ENCODE results near the gene YIPF3.
"Not testable (repeated sequence)": the region's sequence is repeated elsewhere in the genome, so short reads cannot be mapped to it uniquely, and the experiment has no call there.

Gene YIPF3

DNA sequence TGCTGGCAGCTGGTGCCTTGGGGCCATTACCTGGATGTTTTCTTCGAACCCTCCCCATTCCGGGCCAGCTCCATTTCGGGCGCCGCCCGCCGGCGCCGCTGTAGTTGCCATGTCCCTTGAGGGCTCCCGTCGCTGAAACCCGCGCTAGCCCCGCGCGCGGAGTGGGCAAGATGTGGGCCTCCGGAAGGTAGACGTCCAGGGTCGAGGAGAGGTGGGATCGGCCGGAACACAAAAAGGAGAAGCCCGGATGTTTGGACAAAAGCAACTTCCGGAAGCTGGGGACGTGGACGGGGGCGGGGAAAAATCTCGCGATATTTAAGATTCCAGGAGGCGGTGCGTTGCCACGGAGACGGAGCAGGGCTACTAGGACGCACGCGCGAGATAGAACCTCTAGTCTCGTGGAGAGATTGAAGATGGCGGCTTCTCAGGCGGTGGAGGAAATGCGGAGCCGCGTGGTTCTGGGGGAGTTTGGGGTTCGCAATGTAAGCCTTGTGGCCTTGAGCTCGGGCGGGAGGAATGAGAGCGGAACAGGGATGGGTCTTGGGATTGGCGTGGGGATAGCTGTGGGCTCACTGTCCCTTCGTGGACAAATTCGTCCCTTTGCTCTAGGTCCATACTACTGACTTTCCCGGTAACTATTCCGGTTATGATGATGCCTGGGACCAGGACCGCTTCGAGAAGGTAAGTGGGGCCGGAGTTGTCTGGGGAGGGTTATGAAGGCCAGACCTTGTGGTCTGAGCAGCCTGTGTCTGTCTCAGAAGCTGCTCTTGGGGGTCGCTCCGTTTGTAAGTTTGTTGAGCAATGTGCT lies at the start of gene YIPF3, which contains the start of gene POLR1C:
Gene YIPF3, minus strand, starts transcription at position 230 of the 808 bp plus-strand sequence. Its CDS starts 119 bp downstream, at position 111.
Gene POLR1C, plus strand, starts transcription at position 393 of the 808 bp plus-strand sequence. Its CDS starts 21 bp downstream, at position 414.
- TF ChIP-seq L3MBTL2 (conservative IDR thresholded peaks at IDR 0.05) (0 out of 2 replicates have a peak, but pooled peaks have one; percentile 32), ELF4 (IDR thresholded peaks at IDR 0.05) (peak; percentile 58; the same call in 1 of the 2 replicates)
- TF ChIP-seq, protein P1, sequence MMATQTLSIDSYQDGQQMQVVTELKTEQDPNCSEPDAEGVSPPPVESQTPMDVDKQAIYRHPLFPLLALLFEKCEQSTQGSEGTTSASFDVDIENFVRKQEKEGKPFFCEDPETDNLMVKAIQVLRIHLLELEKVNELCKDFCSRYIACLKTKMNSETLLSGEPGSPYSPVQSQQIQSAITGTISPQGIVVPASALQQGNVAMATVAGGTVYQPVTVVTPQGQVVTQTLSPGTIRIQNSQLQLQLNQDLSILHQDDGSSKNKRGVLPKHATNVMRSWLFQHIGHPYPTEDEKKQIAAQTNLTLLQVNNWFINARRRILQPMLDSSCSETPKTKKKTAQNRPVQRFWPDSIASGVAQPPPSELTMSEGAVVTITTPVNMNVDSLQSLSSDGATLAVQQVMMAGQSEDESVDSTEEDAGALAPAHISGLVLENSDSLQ (IDR thresholded peaks at IDR 0.05) = no peak
- ChIA-PET CTCF (interaction anchor here (1.2 to 1.3 kb wide), 2 partner anchors 10 to 11 kb away, joined by 3 read pairs; no protein-coding TSS in a partner anchor), POLR2A (interaction anchor here (0.9 to 2.3 kb wide), 14 partner anchors 8 to 270 kb away, joined by 3 to 13 read pairs (median 4); partner anchors contain the start of genes POLH, TJAP1 and XPO5)
- peak; percentile 98 for DNase-seq (ENCODE audit: extremely low spot score)

DNA sequence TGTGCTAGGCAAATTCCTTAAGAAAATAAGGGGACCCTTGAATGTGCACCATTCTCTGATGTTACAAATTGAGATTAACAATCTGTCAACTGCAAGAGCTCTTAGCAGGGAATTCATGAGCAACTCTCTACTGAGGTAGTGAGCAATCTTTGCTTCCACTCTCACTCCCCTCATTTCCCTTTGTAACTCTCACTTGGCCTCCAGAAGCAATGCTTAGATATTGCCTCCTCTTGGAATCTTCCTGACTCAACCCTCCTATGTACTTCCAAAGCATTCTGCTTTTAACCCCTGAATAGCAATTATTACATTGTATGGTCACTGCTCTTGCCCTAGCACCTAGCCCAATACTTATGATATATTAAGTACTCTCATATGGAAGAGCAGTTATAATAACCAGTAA lies 42.6 kb upstream of the YIPF3 start:
- no peak for DNase-seq (ENCODE audit: extremely low spot score)
- no peak for TF ChIP-seq CTBP1 (IDR thresholded peaks at IDR 0.05; ENCODE audit: borderline replicate concordance)
- no peak for TF ChIP-seq TARDBP (IDR thresholded peaks at IDR 0.05)
- no peak for TF ChIP-seq ARNT (IDR thresholded peaks at IDR 0.05)
- TF ChIP-seq NFRKB (IDR thresholded peaks at IDR 0.05) = no peak
- TF ChIP-seq HDGF (IDR thresholded peaks at IDR 0.05; ENCODE audit: borderline replicate concordance) = no peak
- no peak for TF ChIP-seq BHLHE40 (IDR thresholded peaks at IDR 0.05; ENCODE audit: borderline replicate concordance)
- no peak for TF ChIP-seq SUZ12 (IDR thresholded peaks at IDR 0.05)
- no peak for TF ChIP-seq FOXM1 (IDR thresholded peaks at IDR 0.05; ENCODE audit: borderline replicate concordance)
- ChIA-PET POLR2A (interaction anchor here (1.4 kb wide), 1 partner anchor 16 kb away, joined by 3 read pairs; the partner anchor contains the start of genes POLH and XPO5), CTCF (no interaction called here)

DNA sequence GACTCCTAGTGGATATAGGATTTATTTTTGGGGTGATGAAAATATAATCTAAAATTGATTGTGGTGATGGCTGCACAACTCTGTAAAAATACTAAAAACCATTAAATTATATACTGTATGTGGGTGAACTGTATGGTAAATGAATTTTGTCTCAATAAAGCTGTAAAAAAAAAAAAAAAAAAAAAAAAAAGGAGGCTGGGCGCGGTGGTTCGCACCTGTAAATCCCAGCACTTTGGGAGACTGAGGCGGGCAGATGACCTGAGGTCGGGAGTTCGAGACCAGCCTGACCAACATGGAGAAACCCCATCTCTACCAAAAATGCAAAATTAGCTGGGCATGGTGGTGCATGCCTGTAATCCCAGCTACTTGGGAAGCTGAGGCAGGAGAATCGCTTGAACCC lies 40.9 kb upstream of the YIPF3 start:
- CTCF ChIA-PET; POLR2A ChIA-PET; DNase-seq (ENCODE audit: extremely low spot score): not testable (repeated sequence)
- peak; percentile 58; the same call in 1 of the 2 replicates for TF ChIP-seq ZNF384 (IDR thresholded peaks at IDR 0.05)

DNA sequence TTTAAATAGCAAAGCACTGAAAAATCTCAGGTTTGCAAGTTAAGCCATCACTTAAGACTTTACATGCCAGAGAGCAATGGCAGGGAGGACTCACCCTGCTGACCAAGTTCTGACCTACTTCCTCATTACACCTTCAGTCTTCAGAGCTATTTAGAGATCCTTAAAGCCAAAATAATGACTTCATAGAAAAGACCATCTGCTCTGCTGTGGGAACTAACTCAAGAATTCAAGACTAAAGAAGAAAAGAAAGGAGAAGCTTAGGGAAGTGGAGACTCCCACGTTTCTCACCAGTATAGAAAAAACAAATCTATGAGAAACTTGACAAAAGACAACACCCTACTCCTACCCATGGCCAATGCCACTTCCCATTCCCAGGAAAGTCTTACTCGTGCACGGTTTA lies 30.5 kb upstream of the YIPF3 start:
- ChIA-PET POLR2A (interaction anchor here (0.6 kb wide), 2 partner anchors 28 to 88 kb away, joined by 3 read pairs; partner anchors contain the start of genes MAD2L1BP, POLH and XPO5), CTCF (no interaction called here)
- TF ChIP-seq BHLHE40 (IDR thresholded peaks at IDR 0.05; ENCODE audit: borderline replicate concordance) = no peak
- TF ChIP-seq NFRKB (IDR thresholded peaks at IDR 0.05) = no peak
- TF ChIP-seq, protein P1 (IDR thresholded peaks at IDR 0.05) = no peak
- DNase-seq (ENCODE audit: extremely low spot score) = no peak

DNA sequence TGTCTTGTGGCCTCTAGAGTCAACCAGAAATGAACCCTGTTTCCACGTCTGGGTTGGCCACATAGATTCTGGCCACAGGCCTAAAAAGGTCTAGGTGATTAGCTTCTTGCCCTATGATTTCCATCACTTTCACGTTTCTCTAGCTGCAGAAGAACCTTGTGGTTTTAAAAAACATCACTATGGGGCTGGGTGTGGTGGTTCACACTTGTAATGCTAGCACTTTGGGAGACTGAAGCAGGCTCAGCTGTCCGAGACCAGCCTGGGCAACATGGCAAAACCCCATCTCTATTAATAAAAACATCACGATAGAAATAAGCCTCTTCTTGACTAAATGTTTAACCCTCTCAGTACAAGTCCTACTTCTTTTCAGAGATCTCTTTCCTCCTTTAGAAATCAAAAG lies 27.7 kb upstream of the YIPF3 start:
- TF ChIP-seq SP1 (IDR thresholded peaks at IDR 0.05) (no peak), HDGF (IDR thresholded peaks at IDR 0.05; ENCODE audit: borderline replicate concordance) (no peak), NFRKB (IDR thresholded peaks at IDR 0.05) (no peak), FOXK2 (IDR thresholded peaks at IDR 0.05) (no peak), TARDBP (IDR thresholded peaks at IDR 0.05) (no peak), FOXA1 (IDR thresholded peaks at IDR 0.05) (no peak), ARNT (IDR thresholded peaks at IDR 0.05) (no peak), LEF1 (IDR thresholded peaks at IDR 0.05; ENCODE audit: borderline replicate concordance) (no peak), CTBP1 (IDR thresholded peaks at IDR 0.05; ENCODE audit: borderline replicate concordance) (no peak), FOXM1 (IDR thresholded peaks at IDR 0.05; ENCODE audit: borderline replicate concordance) (no peak), BHLHE40 (IDR thresholded peaks at IDR 0.05; ENCODE audit: borderline replicate concordance) (no peak), L3MBTL2 (conservative IDR thresholded peaks at IDR 0.05) (no peak), SUZ12 (IDR thresholded peaks at IDR 0.05) (no peak), ELF4 (IDR thresholded peaks at IDR 0.05) (no peak), ZNF384 (IDR thresholded peaks at IDR 0.05) (no peak)
- TF ChIP-seq, protein P1 (IDR thresholded peaks at IDR 0.05) = no peak
- DNase-seq (ENCODE audit: extremely low spot score) = no peak
- ChIA-PET POLR2A (no interaction called here), CTCF (no interaction called here)

DNA sequence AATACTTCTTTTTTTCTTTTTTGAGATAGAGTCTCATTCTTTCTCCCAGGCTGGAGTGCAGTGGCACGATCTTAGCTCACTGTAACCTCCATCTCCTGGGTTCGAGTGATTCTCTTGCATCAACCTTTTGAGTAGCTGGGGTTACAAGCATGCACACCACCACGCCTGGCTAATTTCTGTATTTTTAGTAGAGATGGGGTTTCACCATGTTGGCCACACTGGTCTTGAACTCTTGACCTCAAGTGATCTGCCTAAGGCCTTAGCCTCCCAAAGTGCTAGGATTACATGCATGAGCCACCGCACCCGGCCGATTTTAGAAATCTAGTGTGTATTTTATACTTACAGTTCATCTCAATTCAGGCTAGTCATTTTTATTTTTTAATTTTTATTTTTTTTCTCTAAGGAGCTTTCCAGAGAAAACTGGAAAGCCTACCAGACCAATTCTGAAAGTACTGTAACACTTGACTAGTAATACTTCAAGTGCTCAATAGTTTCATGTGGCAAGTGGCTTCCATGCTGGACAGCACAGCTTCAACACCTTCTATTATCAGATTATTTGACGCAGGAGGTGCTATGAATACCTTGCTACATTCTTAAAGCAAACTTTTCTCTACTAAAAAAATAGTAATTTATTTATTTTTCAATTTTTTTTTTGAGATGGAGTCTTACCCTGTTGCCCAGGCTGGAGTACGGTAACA lies 25.2 kb upstream of the YIPF3 start:
- TF ChIP-seq, protein P1 (IDR thresholded peaks at IDR 0.05) = no peak
- TF ChIP-seq ZNF384 (IDR thresholded peaks at IDR 0.05) = no peak
- no peak for TF ChIP-seq LEF1 (IDR thresholded peaks at IDR 0.05; ENCODE audit: borderline replicate concordance)
- TF ChIP-seq BHLHE40 (IDR thresholded peaks at IDR 0.05; ENCODE audit: borderline replicate concordance) = no peak
- TF ChIP-seq FOXA1 (IDR thresholded peaks at IDR 0.05) = no peak
- no peak for TF ChIP-seq FOXM1 (IDR thresholded peaks at IDR 0.05; ENCODE audit: borderline replicate concordance)
- no peak for TF ChIP-seq HDGF (IDR thresholded peaks at IDR 0.05; ENCODE audit: borderline replicate concordance)
- no peak for TF ChIP-seq NFRKB (IDR thresholded peaks at IDR 0.05)
- TF ChIP-seq CTBP1 (IDR thresholded peaks at IDR 0.05; ENCODE audit: borderline replicate concordance) = no peak
- TF ChIP-seq TARDBP (IDR thresholded peaks at IDR 0.05) = no peak
- TF ChIP-seq ELF4 (IDR thresholded peaks at IDR 0.05) = no peak
- TF ChIP-seq SP1 (IDR thresholded peaks at IDR 0.05) = no peak
- TF ChIP-seq L3MBTL2 (conservative IDR thresholded peaks at IDR 0.05) = no peak
- no peak for TF ChIP-seq FOXK2 (IDR thresholded peaks at IDR 0.05)
- no peak for TF ChIP-seq SUZ12 (IDR thresholded peaks at IDR 0.05)
- TF ChIP-seq ARNT (IDR thresholded peaks at IDR 0.05) = no peak
- DNase-seq (ENCODE audit: extremely low spot score) = no peak
- ChIA-PET POLR2A (no interaction called here), CTCF (no interaction called here)
